Tibial nerve (tissue), 4 donors: Measurements from ENCODE around the gene LCN10. TPM values are rescaled to one million over a fixed set of nuclear protein-coding genes. Genes with fewer than 3 reads are reported as not detected.
A peak's percentile ranks its signal among the peaks of the same experiment; 100 is the strongest.

ENCODE experiments used
- DNase-seq, 2 donors: peaks; one replicate each; pipeline ENCODE4 v3.0.0-alpha.2; 2019; ENCODE audit warnings: low spot score in 2 of 2
- H3K27ac ChIP-seq, 4 donors: fragments of 200-600 bp; sonication (generic) in 3 of 4; one replicate each; pipeline ENCODE4 v1.5.1; 2017 to 2019; ENCODE audit warnings: mild to moderate bottlenecking in 1 of 4
- H3K27me3 ChIP-seq, 2 donors: fragments of 200-600 bp; sonication (generic) in 1 of 2; one replicate each; pipeline versions ENCODE4 v1.5.1 to v1.6.0; 2017 to 2019
- H3K36me3 ChIP-seq, 3 donors: fragments of 200-600 bp; sonication (generic); one replicate each; pipeline ENCODE4 v1.5.1; 2018 to 2019
- H3K4me1 ChIP-seq, 4 donors: fragments of 200-600 bp; sonication (generic) in 3 of 4; one replicate each; pipeline ENCODE4 v1.5.1; 2017 to 2019
- H3K4me3 ChIP-seq, 4 donors: fragments of 200-600 bp; sonication (generic) in 3 of 4; one replicate each; pipeline ENCODE4 v1.5.1; 2017 to 2019; ENCODE audit warnings: mild to moderate bottlenecking in 1 of 4, moderate library complexity in 1 of 4
- H3K9me3 ChIP-seq, 4 donors: fragments of 200-600 bp; sonication (generic) in 3 of 4; one replicate each; pipeline ENCODE4 v1.5.1; 2017 to 2019
- EP300 ChIP-seq, 2 donors: sonication (generic); formaldehyde crosslinking; IDR thresholded peaks; one replicate each; pipeline ENCODE4 v1.6.1; 2017; ENCODE audit warnings: antibody characterized with exemption in 2 of 2, mild to moderate bottlenecking in 1 of 2
- POLR2A ChIP-seq, 2 donors: fragments of 450-650 bp; IDR thresholded peaks; one replicate each; pipeline ENCODE4 v1.6.1; 2017; ENCODE audit warnings: antibody characterized with exemption in 2 of 2, mild to moderate bottlenecking in 2 of 2, moderate library complexity in 2 of 2
- WGBS, 2 donors: methylation state at CpG; one replicate each; pipeline ENCODE4 v1.1.5; 2018; 5-methylcytosine and 5-hydroxymethylcytosine counted together
- total RNA-seq, 4 donors: library from RNA; depleted of rRNA; stranded (reverse); fragments of >200 nt; gene quantifications; one replicate each; pipeline ENCODE4 v1.1.0, GENCODE V29; 2016
- TF ChIP-seq, protein P1 (sequence below), 5 experiments: fragments of 200-600 bp in 3 of 5; fragments of 450-650 bp in 2 of 5; sonication (generic) in 3 of 5; IDR thresholded peaks; one replicate each; pipeline ENCODE4 v1.5.1; 2016 to 2019; ENCODE audit warnings: antibody characterized with exemption in 5 of 5, mild to moderate bottlenecking in 3 of 5, moderate library complexity in 2 of 5

LCN10 gene
- total RNA-seq, 4 donors from 2014 or later: 7.6 to 47.5 (median 17.4) TPM

GRCh38 chr9:136732444-136733178, 10.1 kb downstream of the LCN10 start:
- WGBS, 2 donors: 49 to 54% methylated on average over 16 of the region's 16 CpGs
- Histone ChIP-seq H3K27ac (no peak overlapping the region), H3K9me3 (no peaks in the 10 kb centered on the region), H3K27me3 (no peaks in the 10 kb centered on the region), H3K4me3 (no peak overlapping the region), H3K36me3 (no peaks in the 10 kb centered on the region), H3K4me1 (peaks cover 0 to 18% (median 9%) of the 10 kb centered on the region in 4 donors)
- no peak for DNase-seq
- TF ChIP-seq POLR2A (IDR thresholded peaks at IDR 0.05): no peak
- no peak for TF ChIP-seq EP300 (IDR thresholded peaks at IDR 0.05)
- TF ChIP-seq, protein P1, sequence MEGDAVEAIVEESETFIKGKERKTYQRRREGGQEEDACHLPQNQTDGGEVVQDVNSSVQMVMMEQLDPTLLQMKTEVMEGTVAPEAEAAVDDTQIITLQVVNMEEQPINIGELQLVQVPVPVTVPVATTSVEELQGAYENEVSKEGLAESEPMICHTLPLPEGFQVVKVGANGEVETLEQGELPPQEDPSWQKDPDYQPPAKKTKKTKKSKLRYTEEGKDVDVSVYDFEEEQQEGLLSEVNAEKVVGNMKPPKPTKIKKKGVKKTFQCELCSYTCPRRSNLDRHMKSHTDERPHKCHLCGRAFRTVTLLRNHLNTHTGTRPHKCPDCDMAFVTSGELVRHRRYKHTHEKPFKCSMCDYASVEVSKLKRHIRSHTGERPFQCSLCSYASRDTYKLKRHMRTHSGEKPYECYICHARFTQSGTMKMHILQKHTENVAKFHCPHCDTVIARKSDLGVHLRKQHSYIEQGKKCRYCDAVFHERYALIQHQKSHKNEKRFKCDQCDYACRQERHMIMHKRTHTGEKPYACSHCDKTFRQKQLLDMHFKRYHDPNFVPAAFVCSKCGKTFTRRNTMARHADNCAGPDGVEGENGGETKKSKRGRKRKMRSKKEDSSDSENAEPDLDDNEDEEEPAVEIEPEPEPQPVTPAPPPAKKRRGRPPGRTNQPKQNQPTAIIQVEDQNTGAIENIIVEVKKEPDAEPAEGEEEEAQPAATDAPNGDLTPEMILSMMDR (IDR thresholded peaks at IDR 0.05): no peak

DNA sequence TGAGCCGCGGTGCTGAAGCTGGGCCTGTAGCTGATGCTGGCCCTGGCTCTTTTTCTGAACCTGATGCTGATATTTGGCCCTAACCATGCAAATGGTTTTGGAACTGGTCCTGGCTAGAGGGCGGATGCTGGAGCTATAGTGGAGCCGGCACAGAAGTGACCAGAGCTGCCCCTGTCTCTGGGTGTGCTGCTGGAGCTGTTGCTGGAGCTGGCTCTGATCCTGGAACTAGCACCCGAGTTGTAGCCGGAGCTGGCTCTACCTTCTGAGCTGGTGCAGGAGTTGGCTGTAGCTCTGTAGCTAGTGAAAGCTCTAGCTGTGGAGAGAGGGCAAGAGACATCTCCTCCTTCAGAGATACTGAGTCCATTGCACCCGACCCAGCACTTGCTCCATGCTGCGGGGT, 12.8 kb downstream of the LCN10 start:
- WGBS, 2 donors: 73 to 94% methylated on average over 2 to 8 of the region's 8 CpGs
- Histone ChIP-seq H3K4me1 (peaks cover 0 to 45% (median 25%) of the 10 kb centered on the region in 4 donors), H3K27me3 (no peaks in the 10 kb centered on the region), H3K9me3 (no peaks in the 10 kb centered on the region), H3K4me3 (no peak overlapping the region), H3K36me3 (peaks cover 0 to 19% (median 5%) of the 10 kb centered on the region in 3 donors), H3K27ac (no peak overlapping the region)
- DNase-seq: no peak
- no peak for TF ChIP-seq POLR2A (IDR thresholded peaks at IDR 0.05)
- no peak for TF ChIP-seq EP300 (IDR thresholded peaks at IDR 0.05)
- TF ChIP-seq, protein P1 (IDR thresholded peaks at IDR 0.05): no peak

DNA sequence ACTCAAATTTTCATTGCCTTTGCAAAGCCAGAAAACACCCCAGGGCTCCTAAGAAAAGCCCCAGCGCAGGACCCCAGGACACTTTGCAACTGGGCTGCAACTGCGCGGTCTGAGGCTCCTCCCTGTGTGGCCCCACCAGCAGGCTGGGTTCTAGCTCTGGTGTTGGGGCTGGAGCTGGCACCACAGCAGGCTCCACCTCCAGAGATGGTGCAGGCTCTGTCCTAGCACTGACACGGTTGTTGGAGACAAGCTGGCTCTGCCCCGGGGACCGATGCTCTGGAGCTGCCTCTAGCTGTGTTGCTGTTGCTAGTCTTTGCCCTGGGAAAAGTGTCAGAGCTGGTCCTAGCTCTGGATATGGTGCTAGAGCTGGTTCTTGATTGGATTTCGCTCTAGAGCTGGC, 13.6 kb downstream of the LCN10 start:
- Histone ChIP-seq H3K4me3 (peak overlapping the region in 3 of 4 donors; percentile 67 to 95 (median 84)), H3K36me3 (peaks cover 0 to 27% (median 6%) of the 10 kb centered on the region in 3 donors), H3K27ac (peak overlapping the region in 1 of 4 donors; percentile 85), H3K27me3 (no peaks in the 10 kb centered on the region), H3K4me1 (peaks cover 0 to 52% (median 25%) of the 10 kb centered on the region in 4 donors), H3K9me3 (no peaks in the 10 kb centered on the region)
- 79 to 92% methylated on average over 7 of the region's 7 CpGs for WGBS, 2 donors
- TF ChIP-seq EP300 (IDR thresholded peaks at IDR 0.05): no peak
- TF ChIP-seq, protein P1 (IDR thresholded peaks at IDR 0.05): no peak
- no peak for TF ChIP-seq POLR2A (IDR thresholded peaks at IDR 0.05)
- no peak for DNase-seq

DNA sequence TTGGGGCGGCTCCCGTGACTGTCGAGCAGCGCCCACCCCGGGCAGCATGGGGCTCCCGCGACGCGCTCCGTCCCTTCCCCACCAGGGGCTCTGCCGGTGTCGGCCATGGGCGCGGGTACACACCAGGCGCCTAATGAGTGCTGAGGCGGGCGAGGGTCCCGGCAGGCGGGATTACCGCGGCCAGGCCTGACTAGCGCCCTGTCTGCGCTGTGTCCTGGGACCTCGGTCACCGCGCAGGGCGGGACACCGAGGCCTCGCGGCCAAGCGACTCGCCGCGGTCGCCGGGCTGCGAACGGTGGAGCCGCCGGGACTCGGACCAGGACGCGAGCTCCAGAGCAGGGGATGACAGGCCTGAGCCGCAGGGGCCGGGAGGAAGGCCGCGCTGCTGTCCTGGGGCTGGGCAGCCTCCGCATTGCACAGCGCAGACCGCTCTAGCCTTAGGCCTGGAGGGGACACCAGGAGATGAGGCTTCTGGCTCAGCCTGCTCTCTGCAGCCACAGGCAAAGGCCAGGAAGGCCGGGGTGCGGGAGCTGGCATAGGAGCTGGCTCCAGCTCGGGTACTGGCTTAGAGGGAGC, 14.1 kb downstream of the LCN10 start:
- peaks cover 0 to 32% (median 12%) of the 10 kb centered on the region in 3 donors for H3K36me3 ChIP-seq
- peaks cover 0 to 57% (median 25%) of the 10 kb centered on the region in 4 donors for H3K4me1 ChIP-seq
- H3K9me3 ChIP-seq: no peaks in the 10 kb centered on the region
- H3K27me3 ChIP-seq: no peaks in the 10 kb centered on the region
- WGBS, 2 donors: 3 to 32% methylated on average over 3 to 49 of the region's 53 CpGs
- peak overlapping the region; percentile 64 to 95 (median 76) for H3K4me3 ChIP-seq
- DNase-seq: no peak
- H3K27ac ChIP-seq: peak overlapping the region in 3 of 4 donors; percentile 68 to 85 (median 76)
- TF ChIP-seq EP300 (IDR thresholded peaks at IDR 0.05) (no peak), POLR2A (IDR thresholded peaks at IDR 0.05) (no peak)
- TF ChIP-seq, protein P1 (IDR thresholded peaks at IDR 0.05): no peak

GRCh38 chr9:136728080-136728547, 14.6 kb downstream of the LCN10 start:
- peaks cover 0 to 37% (median 16%) of the 10 kb centered on the region in 3 donors for H3K36me3 ChIP-seq
- peak; percentile 81 to 86 for DNase-seq
- no peaks in the 10 kb centered on the region for H3K27me3 ChIP-seq
- peak overlapping the region; percentile 64 to 95 (median 76) for H3K4me3 ChIP-seq
- H3K27ac ChIP-seq: peak overlapping the region in 3 of 4 donors; percentile 68 to 85 (median 76)
- peaks cover 0 to 61% (median 25%) of the 10 kb centered on the region in 4 donors for H3K4me1 ChIP-seq
- TF ChIP-seq POLR2A (IDR thresholded peaks at IDR 0.05): peak; percentile 93 to 96
- TF ChIP-seq, protein P1 (IDR thresholded peaks at IDR 0.05): peak; percentile 95 to 100 (median 98)
- peak; percentile 62 to 99 for TF ChIP-seq EP300 (IDR thresholded peaks at IDR 0.05)
- H3K9me3 ChIP-seq: no peaks in the 10 kb centered on the region
- 0 to 1% methylated on average over 14 to 19 of the region's 66 CpGs for WGBS, 2 donors
